Trophoblast cell (in vitro differentiated cells and primary cell): ENCODE measurements around the gene ANKRD12.

Source experiments
- DNase-seq, 2 donors: peaks; one replicate each; pipeline ENCODE4 v3.0.0-alpha.2; 2016
- H2AFZ ChIP-seq: 2 replicates; pipeline ENCODE4 v1.6.1; 2013; ENCODE audit warnings: low read length, moderate library complexity, mild to moderate bottlenecking; ENCODE audit not compliant: insufficient read depth, poor library complexity
- H2AK5ac ChIP-seq: 2 replicates; pipeline ENCODE4 v1.6.1; 2013; ENCODE audit warnings: mild to moderate bottlenecking, low read length
- H2BK120ac ChIP-seq: 2 replicates; pipeline ENCODE4 v1.6.1; 2013; ENCODE audit warnings: low read length, mild to moderate bottlenecking, moderate library complexity; ENCODE audit not compliant: insufficient read depth, poor library complexity
- H2BK12ac ChIP-seq: 2 replicates; pipeline ENCODE4 v1.6.1; 2013; ENCODE audit warnings: mild to moderate bottlenecking, low read length, moderate library complexity
- H2BK5ac ChIP-seq: 2 replicates; pipeline ENCODE4 v1.6.1; 2013; ENCODE audit warnings: low read length, low read depth, moderate library complexity, mild to moderate bottlenecking; ENCODE audit not compliant: poor library complexity
- H3K14ac ChIP-seq: 2 replicates; pipeline ENCODE4 v1.6.1; 2013; ENCODE audit warnings: mild to moderate bottlenecking, low read length
- H3K18ac ChIP-seq: 2 replicates; pipeline ENCODE4 v1.6.1; 2013; ENCODE audit warnings: mild to moderate bottlenecking, low read length
- H3K23ac ChIP-seq: 2 replicates; pipeline ENCODE4 v1.6.1; 2013; ENCODE audit warnings: low read length
- H3K27ac ChIP-seq: 2 replicates; pipeline ENCODE4 v1.5.1; 2013; ENCODE audit warnings: low read depth, mild to moderate bottlenecking, inconsistent platforms, low read length, moderate library complexity
- H3K27me3 ChIP-seq: 2 replicates; pipeline ENCODE4 v1.6.1; 2013; ENCODE audit warnings: inconsistent platforms, mild to moderate bottlenecking, low read length, moderate library complexity; ENCODE audit not compliant: insufficient read depth
- H3K36me3 ChIP-seq, 2 experiments: 1 replicate in 1 of 2; 2 replicates in 1 of 2; pipeline ENCODE4 v1.6.1; 2013; ENCODE audit warnings: low read length in 2 of 2, mild to moderate bottlenecking in 2 of 2, moderate library complexity in 1 of 2; ENCODE audit not compliant: insufficient read depth in 2 of 2, control insufficient read depth in 1 of 2
- H3K4ac ChIP-seq: 2 replicates; pipeline ENCODE4 v1.6.1; 2013; ENCODE audit warnings: low read depth, mild to moderate bottlenecking, low read length, moderate library complexity
- H3K4me1 ChIP-seq, 2 experiments: 1 replicate in 1 of 2; 2 replicates in 1 of 2; pipeline ENCODE4 v1.6.1; 2013; ENCODE audit warnings: low read length in 2 of 2, mild to moderate bottlenecking in 2 of 2, moderate library complexity in 1 of 2; ENCODE audit not compliant: insufficient read depth in 2 of 2, control insufficient read depth in 1 of 2
- H3K4me2 ChIP-seq: 2 replicates; pipeline ENCODE4 v1.6.1; 2013; ENCODE audit warnings: inconsistent platforms, mild to moderate bottlenecking, low read length, moderate library complexity
- H3K4me3 ChIP-seq: 2 replicates; pipeline ENCODE4 v1.5.1; 2013; ENCODE audit warnings: mild to moderate bottlenecking, low read depth, low read length, inconsistent platforms
- H3K79me1 ChIP-seq: one replicate; pipeline ENCODE4 v1.6.1; 2013; ENCODE audit warnings: low read length
- H3K79me2 ChIP-seq: 2 replicates; pipeline ENCODE4 v1.6.1; 2013; ENCODE audit warnings: low read length, mild to moderate bottlenecking; ENCODE audit not compliant: control insufficient read depth, insufficient read depth, poor library complexity
- H3K9ac ChIP-seq: 2 replicates; pipeline ENCODE4 v1.6.1; 2013; ENCODE audit warnings: mild to moderate bottlenecking, low read length
- H3K9me3 ChIP-seq: 2 replicates; pipeline ENCODE4 v1.6.1; 2013; ENCODE audit warnings: low read depth, mild to moderate bottlenecking, control low read depth, inconsistent platforms, low read length; ENCODE audit not compliant: insufficient read depth
- H4K12ac ChIP-seq: 2 replicates; pipeline ENCODE4 v1.6.1; 2013; ENCODE audit warnings: low read depth, mild to moderate bottlenecking, low read length, moderate library complexity
- H4K8ac ChIP-seq: 2 replicates; pipeline ENCODE4 v1.6.1; 2013; ENCODE audit warnings: low read depth, mild to moderate bottlenecking, low read length, moderate library complexity
- H4K91ac ChIP-seq: one replicate; pipeline ENCODE4 v1.6.1; 2013; ENCODE audit warnings: low read depth, mild to moderate bottlenecking, low read length, moderate library complexity
- WGBS: extraction: QIAGEN DNeasy Blood & Tissue Kit; methylation state at CpG from one replicate; pipeline ENCODE4 v1.1.7; 2013; ENCODE audit warnings: missing lambda C conversion rate; ENCODE audit not compliant: insufficient read length, insufficient coverage; ENCODE audit errors: extremely low coverage; 5-methylcytosine and 5-hydroxymethylcytosine counted together

Gene ANKRD12

DNA sequence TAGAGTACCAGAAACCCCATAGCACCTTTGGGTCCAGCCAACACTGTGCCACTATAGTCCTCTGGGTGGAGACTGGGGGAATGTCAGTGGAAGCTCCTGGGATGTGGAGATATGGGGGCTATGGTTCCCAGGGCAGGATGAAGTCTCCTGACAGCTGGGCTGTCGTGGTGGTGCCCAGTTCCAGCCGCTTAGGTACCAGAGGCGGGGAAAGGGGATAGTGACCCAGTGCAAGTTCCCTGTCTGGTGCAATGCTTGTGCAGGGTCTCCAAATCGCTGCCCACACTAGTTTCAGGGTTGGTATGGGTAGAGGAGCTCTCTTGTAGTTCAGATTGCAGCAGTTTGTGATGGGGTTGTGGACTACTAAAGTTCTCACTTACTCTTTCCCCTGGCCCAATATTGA, 97.9 kb downstream of the ANKRD12 start:
- Histone ChIP-seq H3K36me3 (peaks cover 3 to 5% of the 10 kb centered on the region in 2 experiments), H3K4me1 (no peaks in the 10 kb centered on the region), H3K4me2 (no peak overlapping the region), H3K27ac (no peak overlapping the region), H4K8ac (no peak overlapping the region), H3K79me1 (no peaks in the 10 kb centered on the region), H2AK5ac (no peak overlapping the region), H3K9me3 (peaks cover 2% of the 10 kb centered on the region), H2BK12ac (no peak overlapping the region), H3K4me3 (no peak overlapping the region), H3K18ac (no peak overlapping the region), H3K14ac (no peak overlapping the region), H2AFZ (no peak overlapping the region), H3K9ac (no peak overlapping the region), H3K27me3 (no peaks in the 10 kb centered on the region), H2BK120ac (no peak overlapping the region), H3K79me2 (no peaks in the 10 kb centered on the region), H3K23ac (no peak overlapping the region), H4K91ac (no peak overlapping the region), H2BK5ac (no peak overlapping the region), H4K12ac (no peak overlapping the region), H3K4ac (no peak overlapping the region)
- DNase-seq: no peak
- WGBS: no CpG with 5 or more reads among the region's 4 CpGs

DNA sequence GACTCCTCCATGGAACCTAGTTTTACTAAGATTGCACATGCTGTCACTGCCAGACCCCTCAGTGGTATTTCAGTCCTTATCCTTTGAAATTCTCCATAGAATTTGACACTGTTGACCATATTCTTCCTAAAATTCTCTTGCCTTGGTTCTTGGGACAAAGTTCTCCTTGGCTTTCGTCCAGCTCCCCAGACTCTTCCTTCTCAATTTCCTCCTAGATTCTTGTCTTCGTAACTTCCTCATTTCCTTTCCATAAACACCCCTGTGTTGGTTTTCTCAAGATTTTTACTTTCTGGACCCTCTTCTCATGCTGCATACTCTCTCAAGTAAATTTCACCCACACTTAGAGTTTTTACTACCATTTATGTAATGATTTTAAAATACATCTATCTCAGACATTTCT, 101.4 kb downstream of the ANKRD12 start:
- Histone ChIP-seq H4K12ac (no peak overlapping the region), H3K23ac (no peak overlapping the region), H2BK5ac (no peak overlapping the region), H2AK5ac (no peak overlapping the region), H4K8ac (no peak overlapping the region), H3K14ac (no peak overlapping the region), H3K9me3 (no peaks in the 10 kb centered on the region), H3K4me3 (no peak overlapping the region), H3K27ac (no peak overlapping the region), H3K27me3 (no peaks in the 10 kb centered on the region), H3K4ac (no peak overlapping the region), H3K79me2 (no peaks in the 10 kb centered on the region), H2BK120ac (no peak overlapping the region), H4K91ac (no peak overlapping the region), H3K4me2 (no peak overlapping the region), H3K36me3 (peaks cover 3 to 5% of the 10 kb centered on the region in 2 experiments), H2BK12ac (no peak overlapping the region), H3K9ac (no peak overlapping the region), H2AFZ (no peak overlapping the region), H3K4me1 (no peaks in the 10 kb centered on the region), H3K18ac (no peak overlapping the region), H3K79me1 (no peaks in the 10 kb centered on the region)
- no CpG with 5 or more reads among the region's 2 CpGs for WGBS
- DNase-seq: no peak

DNA sequence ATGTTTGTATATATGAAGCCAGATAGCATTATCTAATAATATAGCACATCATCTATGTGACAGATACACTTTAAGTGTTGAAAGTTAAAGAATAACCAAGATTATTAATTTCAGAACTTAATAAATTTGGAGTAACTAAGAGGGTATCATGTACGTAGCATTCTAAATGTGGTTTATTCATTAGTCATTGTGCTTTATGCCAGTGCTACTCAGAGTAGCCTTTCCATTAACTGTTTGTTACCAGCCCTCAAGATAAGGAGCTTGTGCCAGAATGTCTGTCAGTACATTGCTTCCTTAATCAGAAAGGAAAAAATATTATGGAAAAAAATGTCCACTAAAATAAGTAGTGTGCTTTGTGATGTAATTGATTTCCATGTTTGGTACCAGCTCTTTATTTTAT, 103.1 kb downstream of the ANKRD12 start:
- Histone ChIP-seq H2AK5ac (no peak overlapping the region), H3K4me1 (no peaks in the 10 kb centered on the region), H3K4me3 (no peak overlapping the region), H3K79me1 (no peaks in the 10 kb centered on the region), H3K79me2 (no peaks in the 10 kb centered on the region), H3K18ac (no peak overlapping the region), H2BK5ac (no peak overlapping the region), H3K27me3 (no peaks in the 10 kb centered on the region), H2BK120ac (no peak overlapping the region), H3K4me2 (no peak overlapping the region), H2AFZ (no peak overlapping the region), H3K23ac (no peak overlapping the region), H4K12ac (no peak overlapping the region), H3K9ac (no peak overlapping the region), H3K9me3 (no peaks in the 10 kb centered on the region), H3K36me3 (peaks cover 0 to 5% of the 10 kb centered on the region in 2 experiments), H3K4ac (no peak overlapping the region), H4K91ac (no peak overlapping the region), H3K27ac (no peak overlapping the region), H3K14ac (no peak overlapping the region), H2BK12ac (no peak overlapping the region), H4K8ac (no peak overlapping the region)
- no CpG with 5 or more reads among the region's 1 CpG for WGBS
- no peak for DNase-seq

DNA sequence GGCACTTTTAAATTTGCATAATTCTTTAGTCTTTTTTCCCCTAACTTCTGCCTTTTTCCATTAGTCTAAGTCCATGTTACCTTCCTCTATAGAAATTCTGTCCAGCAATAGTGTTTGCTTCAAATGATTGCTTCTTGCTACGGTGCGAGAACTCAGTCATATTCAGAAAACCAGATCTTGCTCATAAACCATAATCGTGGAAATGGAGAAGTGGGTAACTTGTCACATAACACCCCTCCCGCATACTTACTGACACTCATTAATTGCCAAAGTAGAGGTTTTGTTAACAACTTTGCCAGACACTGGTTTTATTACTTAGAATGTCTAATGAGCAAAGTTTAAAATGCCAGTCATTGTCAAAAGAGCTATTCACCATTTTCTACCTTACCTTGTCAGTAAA, 103.7 kb downstream of the ANKRD12 start:
- H3K4me3 ChIP-seq: no peak overlapping the region
- no peak overlapping the region for H3K4me2 ChIP-seq
- no peak overlapping the region for H3K4ac ChIP-seq
- H2BK120ac ChIP-seq: no peak overlapping the region
- H3K79me1 ChIP-seq: no peaks in the 10 kb centered on the region
- no peaks in the 10 kb centered on the region for H3K9me3 ChIP-seq
- no peak overlapping the region for H2AFZ ChIP-seq
- H3K36me3 ChIP-seq: peaks cover 0 to 7% of the 10 kb centered on the region in 2 experiments
- H3K27me3 ChIP-seq: no peaks in the 10 kb centered on the region
- DNase-seq: no peak
- no peaks in the 10 kb centered on the region for H3K79me2 ChIP-seq
- no peak overlapping the region for H3K27ac ChIP-seq
- H3K4me1 ChIP-seq: no peaks in the 10 kb centered on the region
- H3K23ac ChIP-seq: no peak overlapping the region
- no peak overlapping the region for H3K9ac ChIP-seq
- no peak overlapping the region for H4K12ac ChIP-seq
- no peak overlapping the region for H2BK5ac ChIP-seq
- no peak overlapping the region for H3K14ac ChIP-seq
- H4K8ac ChIP-seq: no peak overlapping the region
- no peak overlapping the region for H2AK5ac ChIP-seq
- no peak overlapping the region for H3K18ac ChIP-seq
- no peak overlapping the region for H2BK12ac ChIP-seq
- no peak overlapping the region for H4K91ac ChIP-seq
- no CpG with 5 or more reads among the region's 4 CpGs for WGBS
